HG03442 (cell line): Measurements from ENCODE around the gene AQP12A.
"Not testable (repeated sequence)": the region's sequence is repeated elsewhere in the genome, so short reads cannot be mapped to it uniquely, and the experiment has no call there.

Experiments used
- ATAC-seq: cut with Tn5 transposase; IDR thresholded peaks from one replicate; pipeline ENCODE4 v1.9.1; 2021; ENCODE audit warnings: mild to moderate bottlenecking, moderate library complexity; ENCODE audit not compliant: unreplicated experiment

AQP12A gene

GRCh38 chr2:240691631-240692420 lies at the start of gene AQP12A:
Gene AQP12A (plus strand): TSS chr2:240691866. CDS start chr2:240691914, 48 bp downstream.
- ATAC-seq, result not testable (repeated sequence)

GRCh38 chr2:240642061-240642805 lies 49.4 kb upstream of the AQP12A start:
- no peak for ATAC-seq

GRCh38 chr2:240642806-240643092 lies 48.9 kb upstream of the AQP12A start:
- no peak for ATAC-seq

GRCh38 chr2:240643093-240643810 lies 48.4 kb upstream of the AQP12A start:
- ATAC-seq, result no peak

- no peak for ATAC-seq
Measured at GRCh38 chr2:240643811-240644150, 47.9 kb upstream of the AQP12A start.

- no peak for ATAC-seq
Measured at GRCh38 chr2:240644171-240644651, 47.5 kb upstream of the AQP12A start.

- no peak for ATAC-seq
Measured at GRCh38 chr2:240644859-240645301, 46.8 kb upstream of the AQP12A start.

- ATAC-seq, result no peak
Measured at GRCh38 chr2:240645346-240645745, 46.3 kb upstream of the AQP12A start.

- ATAC-seq, result no peak
Measured at GRCh38 chr2:240645801-240646175, 45.9 kb upstream of the AQP12A start.

GRCh38 chr2:240646176-240646899 lies 45.3 kb upstream of the AQP12A start:
- no peak for ATAC-seq

- ATAC-seq, result no peak
Measured at GRCh38 chr2:240646900-240647502, 44.7 kb upstream of the AQP12A start.

GRCh38 chr2:240647503-240648154 lies 44.0 kb upstream of the AQP12A start:
- ATAC-seq, result no peak

- no peak for ATAC-seq
Measured at GRCh38 chr2:240648155-240648649, 43.5 kb upstream of the AQP12A start.

GRCh38 chr2:240648650-240649275 lies 42.9 kb upstream of the AQP12A start:
- no peak for ATAC-seq

- no peak for ATAC-seq
Measured at GRCh38 chr2:240649331-240649730, 42.3 kb upstream of the AQP12A start.

GRCh38 chr2:240650254-240650965 lies 41.3 kb upstream of the AQP12A start:
- no peak for ATAC-seq

- ATAC-seq, result no peak
Measured at GRCh38 chr2:240651185-240651584, 40.5 kb upstream of the AQP12A start.

- ATAC-seq, result no peak
Measured at GRCh38 chr2:240655931-240656886, 35.5 kb upstream of the AQP12A start.
